Hepatic stellate cell (primary cell): ENCODE measurements around the gene SLC25A22.

ENCODE experiments used
- DNase-seq: peaks from one replicate; pipeline ENCODE4 v3.0.0; 2011; ENCODE audit warnings: low spot score

SLC25A22 gene

GRCh38 chr11:798093-798713 lies at the start of gene SLC25A22:
TSS of gene SLC25A22 (minus strand) at chr11:798281. CDS start at chr11:795006, 3,275 bp downstream.
- DNase-seq = peak; percentile 94

GRCh38 chr11:847876-848275 lies 49.8 kb upstream of the SLC25A22 start:
- no peak for DNase-seq

GRCh38 chr11:846496-847098 lies 48.5 kb upstream of the SLC25A22 start:
- no peak for DNase-seq

- no peak for DNase-seq
Observed at GRCh38 chr11:845872-846495, 47.9 kb upstream of the SLC25A22 start.

GRCh38 chr11:844693-845644 lies 46.9 kb upstream of the SLC25A22 start:
- DNase-seq = peak; percentile 86

- DNase-seq = peak; percentile 97
Observed at GRCh38 chr11:843818-844692, 46.0 kb upstream of the SLC25A22 start.

GRCh38 chr11:843086-843734 lies 45.1 kb upstream of the SLC25A22 start:
- no peak for DNase-seq

GRCh38 chr11:842370-843002 lies 44.4 kb upstream of the SLC25A22 start, which contains the start of the genes POLR2L and TSPAN4:
TSS of gene POLR2L (minus strand) at chr11:842529. CDS start at chr11:842508, 21 bp downstream.
TSS of gene TSPAN4 (plus strand) at chr11:842852. CDS start at chr11:850305, 7,453 bp downstream.
- DNase-seq = peak; percentile 92

- DNase-seq = no peak
Observed at GRCh38 chr11:841981-842369, 43.9 kb upstream of the SLC25A22 start.

GRCh38 chr11:839875-840617 lies 42.0 kb upstream of the SLC25A22 start:
- DNase-seq = no peak

GRCh38 chr11:839280-839623 lies 41.2 kb upstream of the SLC25A22 start:
- no peak for DNase-seq

- DNase-seq = no peak
Observed at GRCh38 chr11:838441-839279, 40.6 kb upstream of the SLC25A22 start.

- no peak for DNase-seq
Observed at GRCh38 chr11:837990-838307, 39.9 kb upstream of the SLC25A22 start.

- no peak for DNase-seq
Observed at GRCh38 chr11:837189-837989, 39.3 kb upstream of the SLC25A22 start.

GRCh38 chr11:836700-837099 lies 38.6 kb upstream of the SLC25A22 start:
- no peak for DNase-seq

- DNase-seq = no peak
Observed at GRCh38 chr11:836274-836673, 38.2 kb upstream of the SLC25A22 start.

GRCh38 chr11:834371-835316 lies 36.6 kb upstream of the SLC25A22 start:
- DNase-seq = peak; percentile 75
